Muscle layer of colon (tissue), 2 donors: ENCODE results near the gene POLR2E.
"Not testable (repeated sequence)": the region's sequence is repeated elsewhere in the genome, so short reads cannot be mapped to it uniquely, and the experiment has no call there.

Experiments
- H3K27ac ChIP-seq: one replicate; pipeline ENCODE4 v1.7.0; 2013; ENCODE audit warnings: low read depth, mild to moderate bottlenecking, low read length, moderate library complexity
- H3K27me3 ChIP-seq, 2 donors: one replicate each; pipeline ENCODE4 v1.7.0; 2013; ENCODE audit warnings: low read length in 2 of 2, mild to moderate bottlenecking in 2 of 2; ENCODE audit not compliant: insufficient read depth in 2 of 2, control insufficient read depth in 1 of 2
- H3K36me3 ChIP-seq: one replicate; pipeline ENCODE4 v1.7.0; 2013; ENCODE audit warnings: mild to moderate bottlenecking, low read length; ENCODE audit not compliant: insufficient read depth
- H3K4me1 ChIP-seq: one replicate; pipeline ENCODE4 v1.7.0; 2013; ENCODE audit warnings: mild to moderate bottlenecking, low read length; ENCODE audit not compliant: insufficient read depth
- H3K4me3 ChIP-seq, 2 donors: one replicate each; pipeline ENCODE4 v1.7.0; 2013; ENCODE audit warnings: low read length in 2 of 2, low read depth in 1 of 2, mild to moderate bottlenecking in 1 of 2, moderate library complexity in 1 of 2
- H3K9ac ChIP-seq: one replicate; pipeline ENCODE4 v1.7.0; 2013; ENCODE audit warnings: low read length
- H3K9me3 ChIP-seq: one replicate; pipeline ENCODE4 v1.7.0; 2013; ENCODE audit warnings: mild to moderate bottlenecking, low read length
- donor health status: abdominal sarcoma.
- donor health status: Adenocarcinoma of cecum.

POLR2E gene

DNA sequence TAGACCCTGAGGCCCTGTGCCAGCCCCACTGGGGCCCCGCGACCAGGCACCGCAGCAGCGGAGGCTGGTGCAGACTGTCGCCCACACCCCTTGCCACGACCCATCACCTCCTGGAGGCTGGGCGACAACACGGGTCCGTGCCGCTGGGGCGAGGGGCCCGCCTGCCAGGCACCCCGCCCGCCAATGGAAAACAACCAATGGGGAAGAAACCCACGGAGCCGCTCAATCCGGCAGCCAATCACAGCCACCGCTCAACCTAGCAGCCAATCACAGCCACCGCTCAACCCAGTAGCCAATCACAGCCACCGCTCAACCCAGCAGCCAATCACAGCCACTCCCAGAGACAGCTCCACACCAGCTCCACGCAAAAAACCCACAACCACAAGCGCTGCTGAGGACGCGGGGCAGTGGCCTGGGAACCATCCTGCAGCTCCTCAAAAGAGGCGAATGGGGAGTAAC is 38.3 kb upstream of the POLR2E start:
- Histone ChIP-seq H3K27me3 (no peaks in the 10 kb centered on the region), H3K4me1 (peaks cover 26% of the 10 kb centered on the region), H3K27ac (peak overlapping the region; percentile 86), H3K9me3 (no peaks in the 10 kb centered on the region), H3K36me3 (no peaks in the 10 kb centered on the region), H3K9ac (no peak overlapping the region), H3K4me3 (no peak overlapping the region)

GRCh38 chr19:1132552-1133383 is 37.6 kb upstream of the POLR2E start:
- Histone ChIP-seq H3K9ac (no peak overlapping the region), H3K9me3 (no peaks in the 10 kb centered on the region), H3K27me3 (no peaks in the 10 kb centered on the region), H3K4me1 (peaks cover 26% of the 10 kb centered on the region), H3K27ac (peak overlapping the region; percentile 86), H3K4me3 (peak overlapping the region; percentile 50 to 53), H3K36me3 (no peaks in the 10 kb centered on the region)

DNA sequence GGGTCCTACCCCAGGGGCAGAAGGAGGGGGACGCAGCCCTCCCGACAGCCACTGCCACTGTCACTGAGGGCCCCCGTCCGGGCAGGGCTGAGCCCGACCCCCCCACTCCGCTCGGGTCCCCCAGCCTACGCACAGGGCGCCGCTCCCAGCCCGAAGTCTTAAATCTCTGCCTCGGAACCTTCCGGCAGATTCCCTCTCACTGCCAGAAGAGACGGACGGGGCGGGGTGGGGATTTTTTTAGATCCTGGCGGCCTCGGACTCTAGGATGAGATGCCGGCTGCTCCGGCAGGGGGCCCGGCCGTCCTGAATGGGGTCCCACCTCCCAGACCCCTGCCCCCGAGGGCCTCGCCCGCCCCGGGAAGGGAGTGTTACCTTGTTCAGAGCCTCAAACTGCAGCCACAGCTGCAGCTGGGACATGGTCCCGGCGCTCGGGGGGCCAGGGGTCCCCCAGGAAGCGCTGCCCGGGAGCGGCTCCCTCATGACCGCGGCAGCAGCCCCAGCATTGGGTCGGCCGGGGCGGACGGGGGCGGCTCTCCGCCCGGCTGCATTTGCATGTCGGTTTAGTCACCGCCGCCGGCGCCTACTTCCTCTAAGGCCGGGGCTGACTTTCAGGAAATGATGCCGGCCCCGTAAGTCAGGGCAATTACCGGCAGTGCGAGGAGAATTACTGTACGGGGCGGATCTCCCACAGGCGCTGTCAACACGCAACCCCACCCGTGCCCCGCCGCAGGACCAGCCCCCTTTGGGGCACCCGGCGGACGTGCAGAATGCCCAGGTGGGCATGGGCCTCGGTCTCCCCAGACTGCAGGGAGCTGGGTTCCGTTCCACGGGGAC is 36.8 kb upstream of the POLR2E start:
- no peaks in the 10 kb centered on the region for H3K9me3 ChIP-seq
- H3K9ac ChIP-seq = no peak overlapping the region
- H3K27me3 ChIP-seq = no peaks in the 10 kb centered on the region
- H3K4me3 ChIP-seq = peak overlapping the region; percentile 53 to 71
- H3K4me1 ChIP-seq = peaks cover 26% of the 10 kb centered on the region
- H3K36me3 ChIP-seq = peaks cover 5% of the 10 kb centered on the region
- H3K27ac ChIP-seq = peak overlapping the region; percentile 86

DNA sequence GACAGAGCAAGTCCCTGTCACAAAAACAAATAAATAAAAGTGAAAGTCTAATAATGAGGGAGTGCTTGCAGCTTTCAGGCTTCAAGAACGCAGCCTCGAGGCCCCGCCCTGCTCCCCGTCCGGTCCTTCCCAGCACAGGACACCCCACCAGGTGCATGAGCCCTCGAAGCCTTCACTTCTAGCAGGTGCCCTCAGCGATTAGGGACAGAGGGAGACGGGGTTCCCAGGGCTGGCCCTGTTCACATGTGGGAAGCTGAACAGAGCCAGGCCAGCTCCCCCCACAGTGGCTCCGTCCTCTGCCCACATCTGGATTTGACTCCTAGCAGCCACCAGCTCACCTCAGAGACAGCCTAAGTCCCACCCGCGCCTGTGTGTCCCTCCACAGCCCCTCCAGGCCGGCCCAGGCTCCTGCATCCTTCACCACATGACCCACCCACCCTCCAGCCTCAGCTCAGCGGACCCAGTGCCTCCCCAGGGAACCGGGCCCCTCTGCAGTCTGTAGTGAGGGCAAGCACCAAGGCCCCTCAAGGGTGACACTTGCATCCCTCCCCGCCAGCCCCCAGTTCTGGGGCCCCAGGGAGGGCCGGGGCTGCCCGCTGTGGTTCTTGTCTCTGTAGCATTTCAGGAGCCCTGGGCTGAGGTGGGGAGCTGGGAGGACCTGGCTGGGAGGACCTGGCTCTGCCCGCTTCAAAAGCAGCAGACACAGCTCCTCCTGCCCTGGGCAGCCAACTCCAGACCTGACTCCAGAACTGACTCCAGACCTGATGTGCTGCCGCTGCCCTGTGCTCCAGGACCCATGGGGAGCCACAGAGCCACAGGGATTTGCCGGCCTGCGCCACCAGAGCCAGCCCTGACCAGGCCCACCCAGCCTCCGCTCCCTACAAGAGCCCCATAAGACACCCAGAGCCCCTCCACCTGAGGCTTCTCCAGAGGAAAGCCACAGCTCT is 35.9 kb upstream of the POLR2E start:
- Histone ChIP-seq H3K9me3 (no peaks in the 10 kb centered on the region), H3K4me3 (peak overlapping the region; percentile 53 to 71), H3K27me3 (no peaks in the 10 kb centered on the region), H3K9ac (no peak overlapping the region), H3K27ac (peak overlapping the region; percentile 86), H3K4me1 (peaks cover 22% of the 10 kb centered on the region), H3K36me3 (peaks cover 9% of the 10 kb centered on the region)

DNA sequence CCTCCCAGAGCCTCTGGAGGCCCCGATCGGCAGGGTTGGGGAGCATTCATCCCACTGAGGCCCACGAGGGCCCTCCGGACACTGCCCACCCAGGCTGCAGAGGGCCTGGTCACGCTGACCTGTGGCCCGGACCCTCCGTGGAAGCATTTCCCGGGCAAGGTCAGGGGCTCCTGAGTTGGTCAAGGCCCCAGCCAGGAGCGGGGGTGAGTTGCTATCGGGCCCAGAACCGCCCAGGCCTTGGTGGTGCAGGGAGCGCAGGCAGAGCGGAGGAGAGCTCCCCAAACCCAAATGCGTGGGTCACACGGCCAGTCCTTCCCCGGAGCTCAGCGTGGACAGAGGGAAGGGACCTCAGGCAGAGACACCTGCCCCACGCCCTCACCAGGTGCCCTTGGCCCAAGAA is 34.4 kb upstream of the POLR2E start:
- Histone ChIP-seq H3K27me3 (no peaks in the 10 kb centered on the region), H3K27ac (no peak overlapping the region), H3K9me3 (no peaks in the 10 kb centered on the region), H3K36me3 (peaks cover 9% of the 10 kb centered on the region), H3K4me1 (peaks cover 18% of the 10 kb centered on the region), H3K4me3 (no peak overlapping the region), H3K9ac (no peak overlapping the region)

GRCh38 chr19:1129084-1129483 is 33.9 kb upstream of the POLR2E start:
- H3K27me3 ChIP-seq, H3K36me3 ChIP-seq, H3K9me3 ChIP-seq, H3K9ac ChIP-seq, H3K4me3 ChIP-seq, H3K27ac ChIP-seq: not testable (repeated sequence)
- H3K4me1 ChIP-seq = peaks cover 18% of the 10 kb centered on the region

DNA sequence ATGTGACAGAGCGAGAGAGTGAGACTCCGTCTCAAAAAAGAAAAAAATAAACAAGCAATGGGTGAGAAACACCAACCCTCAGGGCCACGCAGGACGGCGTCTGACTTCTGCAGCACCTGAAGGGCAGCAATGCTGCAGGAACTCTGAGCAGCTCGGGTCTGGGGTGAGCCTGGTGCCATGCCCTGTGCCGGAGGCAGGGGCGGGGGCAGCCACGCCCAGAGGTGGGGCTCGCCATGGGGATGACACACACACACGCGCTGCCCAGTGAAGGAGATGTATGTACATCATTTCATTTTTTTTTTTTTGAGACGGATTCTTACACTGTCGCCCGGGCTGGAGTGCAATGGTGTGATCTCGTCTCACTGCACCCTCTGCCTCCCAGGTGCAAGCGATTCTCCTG is 32.9 kb upstream of the POLR2E start:
- H3K27me3 ChIP-seq = no peaks in the 10 kb centered on the region
- H3K9me3 ChIP-seq = no peaks in the 10 kb centered on the region
- peaks cover 16% of the 10 kb centered on the region for H3K36me3 ChIP-seq
- H3K9ac ChIP-seq = no peak overlapping the region
- peaks cover 15% of the 10 kb centered on the region for H3K4me1 ChIP-seq
- H3K27ac ChIP-seq = no peak overlapping the region
- no peak overlapping the region for H3K4me3 ChIP-seq

GRCh38 chr19:1126984-1127760 is 32.0 kb upstream of the POLR2E start:
- H3K4me1 ChIP-seq = peaks cover 7% of the 10 kb centered on the region
- no peaks in the 10 kb centered on the region for H3K9me3 ChIP-seq
- H3K27me3 ChIP-seq = no peaks in the 10 kb centered on the region
- peaks cover 17% of the 10 kb centered on the region for H3K36me3 ChIP-seq
- H3K4me3 ChIP-seq = no peak overlapping the region
- H3K9ac ChIP-seq = no peak overlapping the region
- no peak overlapping the region for H3K27ac ChIP-seq

DNA sequence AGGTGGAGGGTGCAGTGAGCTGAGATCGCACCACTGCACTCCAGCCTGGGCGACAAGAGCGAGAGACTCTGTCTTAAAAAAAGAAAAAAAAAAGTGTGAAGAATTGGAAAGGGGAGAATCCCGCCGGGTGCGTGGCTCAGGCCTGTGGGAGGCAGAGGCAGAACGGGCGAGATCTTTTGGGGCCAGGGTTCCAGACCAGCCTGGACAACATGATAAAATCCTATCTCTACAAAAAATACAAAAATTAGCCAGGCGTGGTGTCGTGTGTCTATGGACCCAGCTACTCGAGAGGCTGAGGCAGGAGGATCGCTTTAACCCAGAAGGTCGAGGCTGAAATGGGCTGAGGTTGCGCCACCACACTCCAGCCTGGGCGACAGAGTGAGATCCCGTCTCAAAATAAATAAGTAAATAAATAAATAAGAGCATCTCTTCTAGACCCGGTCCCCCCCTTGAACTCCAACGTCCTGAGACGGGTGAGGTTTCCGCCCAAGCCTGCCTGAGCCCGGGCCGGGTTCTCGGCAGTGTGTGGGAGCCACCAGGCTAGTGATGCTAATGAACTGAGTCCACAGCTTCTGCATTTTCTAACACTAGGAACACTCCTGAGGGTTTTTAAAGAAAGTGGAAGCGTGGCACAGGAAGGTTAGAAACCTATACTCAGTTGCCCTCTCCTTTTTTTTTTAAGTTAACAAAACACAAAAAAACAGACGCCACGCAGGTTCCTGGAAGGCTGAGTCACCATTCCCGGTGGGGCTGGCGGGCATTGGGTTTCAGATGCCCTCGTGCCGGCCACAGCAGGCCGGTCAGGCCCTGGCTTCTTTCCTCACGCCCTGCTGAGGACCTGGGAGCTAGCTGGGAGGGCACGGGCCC is 30.7 kb upstream of the POLR2E start:
- peaks cover 25% of the 10 kb centered on the region for H3K36me3 ChIP-seq
- H3K4me3 ChIP-seq = no peak overlapping the region
- H3K27ac ChIP-seq = no peak overlapping the region
- H3K27me3 ChIP-seq = no peaks in the 10 kb centered on the region
- no peaks in the 10 kb centered on the region for H3K4me1 ChIP-seq
- no peak overlapping the region for H3K9ac ChIP-seq
- H3K9me3 ChIP-seq = no peaks in the 10 kb centered on the region
